ENCODE results near the gene ANKHD1.

Gene ANKHD1

DNA sequence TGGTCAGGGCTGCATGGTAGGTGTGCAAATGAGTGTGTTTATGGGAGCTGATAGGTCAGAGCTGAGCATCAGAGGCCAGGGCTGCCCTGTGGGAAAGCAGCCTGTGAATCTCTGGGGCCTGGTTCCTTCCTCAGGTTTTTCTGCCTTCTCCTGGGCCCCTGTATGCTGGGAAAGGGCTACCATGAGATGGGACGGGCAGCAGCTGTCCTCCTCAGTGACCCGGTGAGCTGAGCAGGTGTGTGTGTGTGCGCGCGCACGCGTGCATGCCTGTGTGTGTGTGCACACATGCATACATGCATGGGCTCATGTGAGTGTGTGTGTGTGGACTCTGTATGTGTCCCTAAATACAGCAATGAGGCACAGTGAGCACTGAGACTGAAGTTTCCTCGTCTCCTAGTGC lies 39.3 kb upstream of the ANKHD1 start (continued):
- TF ChIP-seq, protein P1, sequence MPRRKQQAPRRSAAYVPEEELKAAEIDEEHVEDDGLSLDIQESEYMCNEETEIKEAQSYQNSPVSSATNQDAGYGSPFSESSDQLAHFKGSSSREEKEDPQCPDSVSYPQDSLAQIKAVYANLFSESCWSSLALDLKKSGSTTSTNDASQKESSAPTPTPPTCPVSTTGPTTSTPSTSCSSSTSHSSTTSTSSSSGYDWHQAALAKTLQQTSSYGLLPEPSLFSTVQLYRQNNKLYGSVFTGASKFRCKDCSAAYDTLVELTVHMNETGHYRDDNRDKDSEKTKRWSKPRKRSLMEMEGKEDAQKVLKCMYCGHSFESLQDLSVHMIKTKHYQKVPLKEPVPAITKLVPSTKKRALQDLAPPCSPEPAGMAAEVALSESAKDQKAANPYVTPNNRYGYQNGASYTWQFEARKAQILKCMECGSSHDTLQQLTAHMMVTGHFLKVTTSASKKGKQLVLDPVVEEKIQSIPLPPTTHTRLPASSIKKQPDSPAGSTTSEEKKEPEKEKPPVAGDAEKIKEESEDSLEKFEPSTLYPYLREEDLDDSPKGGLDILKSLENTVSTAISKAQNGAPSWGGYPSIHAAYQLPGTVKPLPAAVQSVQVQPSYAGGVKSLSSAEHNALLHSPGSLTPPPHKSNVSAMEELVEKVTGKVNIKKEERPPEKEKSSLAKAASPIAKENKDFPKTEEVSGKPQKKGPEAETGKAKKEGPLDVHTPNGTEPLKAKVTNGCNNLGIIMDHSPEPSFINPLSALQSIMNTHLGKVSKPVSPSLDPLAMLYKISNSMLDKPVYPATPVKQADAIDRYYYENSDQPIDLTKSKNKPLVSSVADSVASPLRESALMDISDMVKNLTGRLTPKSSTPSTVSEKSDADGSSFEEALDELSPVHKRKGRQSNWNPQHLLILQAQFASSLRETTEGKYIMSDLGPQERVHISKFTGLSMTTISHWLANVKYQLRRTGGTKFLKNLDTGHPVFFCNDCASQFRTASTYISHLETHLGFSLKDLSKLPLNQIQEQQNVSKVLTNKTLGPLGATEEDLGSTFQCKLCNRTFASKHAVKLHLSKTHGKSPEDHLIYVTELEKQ (tag by site-specific recombination; IDR thresholded peaks at IDR 0.05; ENCODE audit: borderline replicate concordance): no peak

DNA sequence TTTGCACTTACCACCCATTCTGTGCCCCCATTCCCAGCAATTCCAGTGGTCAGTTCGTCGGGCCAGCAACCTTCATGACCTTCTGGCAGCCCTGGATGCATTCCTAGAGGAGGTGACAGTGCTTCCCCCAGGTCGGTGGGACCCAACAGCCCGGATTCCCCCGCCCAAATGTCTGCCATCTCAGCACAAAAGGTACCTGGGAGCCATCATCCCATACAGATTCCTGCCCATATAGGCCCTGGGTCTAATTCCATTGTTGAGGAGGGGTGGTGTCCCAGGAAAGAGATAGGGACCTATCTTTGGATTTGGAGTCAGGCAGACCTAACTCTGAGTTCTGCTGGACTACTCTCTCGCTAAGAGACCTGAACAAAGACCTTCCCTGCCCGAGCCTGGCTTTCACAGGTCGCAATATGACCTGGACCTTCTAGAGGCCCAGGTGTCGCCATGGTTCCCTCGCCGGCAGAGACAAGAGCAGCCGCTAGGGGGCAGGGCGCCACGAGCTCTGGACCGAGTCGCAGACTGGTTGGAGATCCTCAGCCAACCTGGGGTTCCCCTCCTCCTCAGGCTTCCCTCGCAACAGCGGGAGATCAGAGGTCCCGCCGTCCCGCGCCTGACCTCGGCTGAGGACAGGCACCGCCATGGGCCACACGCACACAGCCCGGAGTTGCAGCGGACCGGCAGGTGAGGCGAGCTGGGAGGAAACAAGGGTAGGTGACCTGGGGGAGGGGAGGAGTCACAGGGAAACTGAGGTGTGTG lies 38.6 kb upstream of the ANKHD1 start:
- ChIA-PET POLR2A (interaction anchor here (1.0 to 1.5 kb wide), 3 partner anchors 17 to 337 kb away, joined by 3 to 5 read pairs (median 4); partner anchors contain the start of genes HBEGF, IK, NDUFA2 and ZMAT2), CTCF (interaction anchor here (0.6 to 3.6 kb wide), 20 partner anchors 9 to 445 kb away, joined by 3 to 32 read pairs (median 4); partner anchors contain the start of gene HBEGF)
- H3K27ac ChIP-seq (ENCODE audit: extremely low read depth, low read depth, low read length): no peak overlapping the region; the same call in 1 of the 2 replicates
- no peaks in the 10 kb centered on the region for H3K9me3 ChIP-seq (ENCODE audit: control insufficient read depth, insufficient read depth, low read depth, low read length)
- H3K36me3 ChIP-seq (ENCODE audit: control insufficient read depth in 2 of 2, insufficient read depth in 1 of 2, low read length in 2 of 2): no peaks in the 10 kb centered on the region
- H3K4me3 ChIP-seq (ENCODE audit: low read depth, low read length): peak overlapping the region; percentile 33
- no peaks in the 10 kb centered on the region for H3K4me1 ChIP-seq (ENCODE audit: control insufficient read depth, insufficient read depth, low read length)
- TF ChIP-seq ZIC2 (tag by site-specific recombination; IDR thresholded peaks at IDR 0.05) (peak; percentile 72), ZNF2 (tag by site-specific recombination; IDR thresholded peaks at IDR 0.05) (peak; percentile 96), ZNF423 (tag by site-specific recombination; IDR thresholded peaks at IDR 0.05) (0 out of 2 replicates have a peak, but pooled peaks have one; percentile 7), GLIS2 (tag by site-specific recombination; IDR thresholded peaks at IDR 0.05) (peak; percentile 45; the same call in 1 of the 2 replicates), ZFP37 (tag by site-specific recombination; IDR thresholded peaks at IDR 0.05) (0 out of 2 replicates have a peak, but pooled peaks have one; percentile 49), ZNF394 (tag by site-specific recombination; IDR thresholded peaks at IDR 0.05; ENCODE audit: borderline replicate concordance) (peak; percentile 21; the same call in 1 of the 2 replicates), YY2 (tag by site-specific recombination; IDR thresholded peaks at IDR 0.05) (0 out of 2 replicates have a peak, but pooled peaks have one; percentile 33), ZNF350 (tag by site-specific recombination; IDR thresholded peaks at IDR 0.05) (no peak), ZNF146 (tag by site-specific recombination; IDR thresholded peaks at IDR 0.05) (no peak), ZNF366 (tag by site-specific recombination; conservative IDR thresholded peaks at IDR 0.05) (peak; percentile 49), ZNF501 (tag by site-specific recombination; IDR thresholded peaks at IDR 0.05) (peak; percentile 76), ZBTB20 (tag by site-specific recombination; IDR thresholded peaks at IDR 0.05) (peak; percentile 90), ZNF335 (tag by site-specific recombination; conservative IDR thresholded peaks at IDR 0.05) (peak; percentile 97), ZEB2 (tag by site-specific recombination; IDR thresholded peaks at IDR 0.05) (peak; percentile 67), ZBTB17 (tag by site-specific recombination; IDR thresholded peaks at IDR 0.05) (peak; percentile 80), ZNF561 (tag by site-specific recombination; IDR thresholded peaks at IDR 0.05; ENCODE audit: borderline replicate concordance) (no peak)
- TF ChIP-seq, protein P2, sequence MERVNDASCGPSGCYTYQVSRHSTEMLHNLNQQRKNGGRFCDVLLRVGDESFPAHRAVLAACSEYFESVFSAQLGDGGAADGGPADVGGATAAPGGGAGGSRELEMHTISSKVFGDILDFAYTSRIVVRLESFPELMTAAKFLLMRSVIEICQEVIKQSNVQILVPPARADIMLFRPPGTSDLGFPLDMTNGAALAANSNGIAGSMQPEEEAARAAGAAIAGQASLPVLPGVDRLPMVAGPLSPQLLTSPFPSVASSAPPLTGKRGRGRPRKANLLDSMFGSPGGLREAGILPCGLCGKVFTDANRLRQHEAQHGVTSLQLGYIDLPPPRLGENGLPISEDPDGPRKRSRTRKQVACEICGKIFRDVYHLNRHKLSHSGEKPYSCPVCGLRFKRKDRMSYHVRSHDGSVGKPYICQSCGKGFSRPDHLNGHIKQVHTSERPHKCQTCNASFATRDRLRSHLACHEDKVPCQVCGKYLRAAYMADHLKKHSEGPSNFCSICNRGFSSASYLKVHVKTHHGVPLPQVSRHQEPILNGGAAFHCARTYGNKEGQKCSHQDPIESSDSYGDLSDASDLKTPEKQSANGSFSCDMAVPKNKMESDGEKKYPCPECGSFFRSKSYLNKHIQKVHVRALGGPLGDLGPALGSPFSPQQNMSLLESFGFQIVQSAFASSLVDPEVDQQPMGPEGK (tag by site-specific recombination; IDR thresholded peaks at IDR 0.05): peak; percentile 48; the same call in 1 of the 2 replicates
- TF ChIP-seq, protein P3, sequence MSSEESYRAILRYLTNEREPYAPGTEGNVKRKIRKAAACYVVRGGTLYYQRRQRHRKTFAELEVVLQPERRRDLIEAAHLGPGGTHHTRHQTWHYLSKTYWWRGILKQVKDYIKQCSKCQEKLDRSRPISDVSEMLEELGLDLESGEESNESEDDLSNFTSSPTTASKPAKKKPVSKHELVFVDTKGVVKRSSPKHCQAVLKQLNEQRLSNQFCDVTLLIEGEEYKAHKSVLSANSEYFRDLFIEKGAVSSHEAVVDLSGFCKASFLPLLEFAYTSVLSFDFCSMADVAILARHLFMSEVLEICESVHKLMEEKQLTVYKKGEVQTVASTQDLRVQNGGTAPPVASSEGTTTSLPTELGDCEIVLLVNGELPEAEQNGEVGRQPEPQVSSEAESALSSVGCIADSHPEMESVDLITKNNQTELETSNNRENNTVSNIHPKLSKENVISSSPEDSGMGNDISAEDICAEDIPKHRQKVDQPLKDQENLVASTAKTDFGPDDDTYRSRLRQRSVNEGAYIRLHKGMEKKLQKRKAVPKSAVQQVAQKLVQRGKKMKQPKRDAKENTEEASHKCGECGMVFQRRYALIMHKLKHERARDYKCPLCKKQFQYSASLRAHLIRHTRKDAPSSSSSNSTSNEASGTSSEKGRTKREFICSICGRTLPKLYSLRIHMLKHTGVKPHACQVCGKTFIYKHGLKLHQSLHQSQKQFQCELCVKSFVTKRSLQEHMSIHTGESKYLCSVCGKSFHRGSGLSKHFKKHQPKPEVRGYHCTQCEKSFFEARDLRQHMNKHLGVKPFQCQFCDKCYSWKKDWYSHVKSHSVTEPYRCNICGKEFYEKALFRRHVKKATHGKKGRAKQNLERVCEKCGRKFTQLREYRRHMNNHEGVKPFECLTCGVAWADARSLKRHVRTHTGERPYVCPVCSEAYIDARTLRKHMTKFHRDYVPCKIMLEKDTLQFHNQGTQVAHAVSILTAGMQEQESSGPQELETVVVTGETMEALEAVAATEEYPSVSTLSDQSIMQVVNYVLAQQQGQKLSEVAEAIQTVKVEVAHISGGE (tag by site-specific recombination; conservative IDR thresholded peaks at IDR 0.05; ENCODE audit: low read depth): no peak
- TF ChIP-seq, protein P4, sequence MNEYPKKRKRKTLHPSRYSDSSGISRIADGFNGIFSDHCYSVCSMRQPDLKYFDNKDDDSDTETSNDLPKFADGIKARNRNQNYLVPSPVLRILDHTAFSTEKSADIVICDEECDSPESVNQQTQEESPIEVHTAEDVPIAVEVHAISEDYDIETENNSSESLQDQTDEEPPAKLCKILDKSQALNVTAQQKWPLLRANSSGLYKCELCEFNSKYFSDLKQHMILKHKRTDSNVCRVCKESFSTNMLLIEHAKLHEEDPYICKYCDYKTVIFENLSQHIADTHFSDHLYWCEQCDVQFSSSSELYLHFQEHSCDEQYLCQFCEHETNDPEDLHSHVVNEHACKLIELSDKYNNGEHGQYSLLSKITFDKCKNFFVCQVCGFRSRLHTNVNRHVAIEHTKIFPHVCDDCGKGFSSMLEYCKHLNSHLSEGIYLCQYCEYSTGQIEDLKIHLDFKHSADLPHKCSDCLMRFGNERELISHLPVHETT (tag by site-specific recombination; IDR thresholded peaks at IDR 0.05): no peak
- TF ChIP-seq, protein P5, sequence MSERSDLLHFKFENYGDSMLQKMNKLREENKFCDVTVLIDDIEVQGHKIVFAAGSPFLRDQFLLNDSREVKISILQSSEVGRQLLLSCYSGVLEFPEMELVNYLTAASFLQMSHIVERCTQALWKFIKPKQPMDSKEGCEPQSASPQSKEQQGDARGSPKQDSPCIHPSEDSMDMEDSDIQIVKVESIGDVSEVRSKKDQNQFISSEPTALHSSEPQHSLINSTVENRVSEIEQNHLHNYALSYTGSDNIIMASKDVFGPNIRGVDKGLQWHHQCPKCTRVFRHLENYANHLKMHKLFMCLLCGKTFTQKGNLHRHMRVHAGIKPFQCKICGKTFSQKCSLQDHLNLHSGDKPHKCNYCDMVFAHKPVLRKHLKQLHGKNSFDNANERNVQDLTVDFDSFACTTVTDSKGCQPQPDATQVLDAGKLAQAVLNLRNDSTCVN (tag by site-specific recombination; optimal IDR thresholded peaks at IDR 0.05): peak; percentile 42
- TF ChIP-seq, protein P6, sequence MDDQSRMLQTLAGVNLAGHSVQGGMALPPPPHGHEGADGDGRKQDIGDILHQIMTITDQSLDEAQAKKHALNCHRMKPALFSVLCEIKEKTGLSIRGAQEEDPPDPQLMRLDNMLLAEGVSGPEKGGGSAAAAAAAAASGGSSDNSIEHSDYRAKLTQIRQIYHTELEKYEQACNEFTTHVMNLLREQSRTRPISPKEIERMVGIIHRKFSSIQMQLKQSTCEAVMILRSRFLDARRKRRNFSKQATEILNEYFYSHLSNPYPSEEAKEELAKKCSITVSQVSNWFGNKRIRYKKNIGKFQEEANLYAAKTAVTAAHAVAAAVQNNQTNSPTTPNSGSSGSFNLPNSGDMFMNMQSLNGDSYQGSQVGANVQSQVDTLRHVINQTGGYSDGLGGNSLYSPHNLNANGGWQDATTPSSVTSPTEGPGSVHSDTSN (CRISPR knock-in tag; IDR thresholded peaks at IDR 0.05): 0 out of 2 replicates have a peak, but pooled peaks have one; percentile 47

Measured in HEK293 (cell line).